Activated CD8-positive, alpha-beta memory T cell treated with anti-CD3 and anti-CD28 coated beads, Interleukin-2, amount 50 U/mL, for 24 hours (primary cell): ENCODE results near the gene KNL1.
"Not testable (repeated sequence)": the region's sequence is repeated elsewhere in the genome, so short reads cannot be mapped to it uniquely, and the experiment has no call there.

ENCODE experiments used
- DNase-seq: peaks from one replicate; pipeline ENCODE4 v3.0.0-alpha.2; 2020; ENCODE audit errors: extremely low read depth

The KNL1 gene

GRCh38 chr15:40676906-40677305 lies 82.9 kb downstream of the KNL1 start:
- not testable (repeated sequence) for DNase-seq

DNA sequence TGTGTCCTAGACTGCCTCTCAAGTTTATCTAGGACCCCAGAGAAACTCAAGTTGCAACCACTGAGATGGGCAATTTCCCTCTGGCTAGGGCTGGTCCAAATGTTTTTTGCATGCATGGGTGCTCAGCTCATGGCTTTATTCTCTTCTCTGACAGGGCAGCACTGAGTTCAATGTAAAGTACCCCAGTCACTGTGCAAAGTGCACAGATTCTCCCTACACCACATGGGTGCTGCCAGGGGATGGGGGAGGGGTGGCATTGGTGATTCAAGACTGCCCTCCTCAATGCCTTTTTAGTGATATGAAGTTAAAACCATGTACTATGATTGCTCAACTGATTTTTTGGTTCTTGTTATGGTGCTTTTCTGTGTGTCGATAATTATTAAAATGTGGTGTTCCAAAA lies 86.1 kb downstream of the KNL1 start:
- DNase-seq, result no peak

GRCh38 chr15:40680959-40681358 lies 86.9 kb downstream of the KNL1 start:
- not testable (repeated sequence) for DNase-seq

DNA sequence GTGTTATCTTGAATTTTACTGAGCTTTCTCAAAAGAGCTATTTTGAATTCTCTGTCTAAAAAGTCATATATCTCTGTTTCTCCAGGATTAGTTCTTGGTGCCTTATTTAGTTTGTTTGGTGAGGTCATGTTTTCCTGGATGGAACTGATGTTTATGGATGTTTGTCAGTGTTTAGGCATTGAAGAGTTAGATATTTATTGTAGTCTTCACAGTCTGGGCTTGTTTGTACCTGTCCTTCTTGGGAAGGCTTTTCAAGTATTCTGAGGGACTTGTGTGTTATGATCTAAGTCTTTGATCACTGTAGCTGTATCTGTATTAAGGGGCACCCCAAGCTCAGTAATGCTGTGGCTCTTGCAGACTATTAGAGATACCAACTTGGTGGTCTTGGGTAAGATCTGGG lies 90.3 kb downstream of the KNL1 start:
- DNase-seq, result no peak

DNA sequence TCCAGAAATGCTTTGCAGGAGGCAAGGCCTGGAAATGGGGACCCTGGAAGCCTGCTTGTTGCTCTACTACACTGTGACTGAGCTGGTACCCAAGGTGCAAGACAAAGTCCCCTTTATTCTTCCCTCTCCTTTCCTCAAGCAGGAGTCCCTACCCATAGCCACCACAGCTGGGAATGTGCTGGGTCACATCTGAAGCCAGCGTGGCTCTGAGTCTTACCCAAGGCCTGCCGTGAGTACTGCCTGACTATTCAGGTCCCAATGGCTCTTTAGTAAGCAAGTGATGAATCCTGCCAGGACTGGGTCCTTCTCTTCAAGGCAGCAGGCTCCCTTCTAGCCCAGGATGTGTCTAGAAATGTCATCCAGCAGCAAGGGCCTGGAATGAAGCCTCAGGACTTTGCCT lies 91.3 kb downstream of the KNL1 start:
- no peak for DNase-seq

DNA sequence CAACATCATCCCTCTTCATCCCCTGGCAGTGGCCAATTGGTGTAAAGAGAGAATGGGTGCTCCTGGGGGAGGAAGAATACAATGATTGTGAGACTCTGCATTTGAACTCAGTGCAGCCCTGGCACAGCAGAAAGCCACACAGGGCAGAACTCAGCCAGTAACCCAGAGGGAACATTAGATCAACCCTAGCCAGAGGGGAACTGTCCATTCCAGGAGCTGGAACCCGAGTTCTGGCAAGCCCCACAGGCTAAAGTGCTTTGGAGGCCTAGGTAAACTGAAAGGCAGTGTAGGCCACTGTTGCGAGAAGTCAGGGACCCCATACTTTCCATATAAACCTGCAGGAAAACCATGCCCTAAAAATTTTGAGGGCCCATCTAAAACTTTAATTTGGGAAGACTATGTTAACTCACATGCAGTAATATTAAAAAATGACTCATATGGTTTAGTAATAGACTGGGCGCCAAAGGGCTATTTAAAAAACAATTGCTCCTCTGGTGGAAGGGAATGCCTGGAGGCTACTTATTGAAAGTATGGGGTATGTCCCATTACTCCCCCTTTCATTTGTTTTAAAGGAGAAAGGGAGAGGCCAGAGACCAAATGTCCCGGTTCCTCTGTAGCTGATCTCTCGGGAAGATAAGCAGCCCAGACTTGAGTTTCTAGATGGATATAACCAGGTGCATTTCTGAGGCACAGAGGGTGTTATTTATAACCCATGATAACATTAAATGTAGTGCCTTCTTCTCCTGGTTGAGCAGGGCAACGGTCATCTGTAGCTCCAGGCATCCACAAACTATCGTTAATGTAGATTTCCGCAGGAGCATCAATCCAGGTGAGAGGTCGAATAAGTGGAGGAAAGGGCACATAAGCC lies 95.1 kb downstream of the KNL1 start:
- DNase-seq, result no peak

DNA sequence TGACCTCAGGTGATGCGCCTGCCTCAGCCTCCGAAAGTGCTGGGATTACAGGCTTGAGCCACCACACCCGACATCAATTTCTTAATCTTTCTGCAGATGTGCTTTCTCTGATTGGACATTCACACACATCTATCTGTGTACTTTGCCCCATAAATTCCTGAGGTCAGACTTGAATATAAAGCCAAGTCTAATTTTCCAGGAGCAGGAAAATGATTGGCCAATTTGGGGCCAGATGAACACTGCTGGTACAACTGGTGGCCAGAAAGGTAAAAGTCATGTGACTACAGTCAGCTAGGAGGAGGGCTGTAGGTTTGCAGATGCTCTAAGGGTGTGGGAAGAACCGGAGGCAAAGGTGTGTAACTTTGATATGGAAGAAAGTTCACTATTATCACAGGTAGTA lies 97.7 kb downstream of the KNL1 start:
- DNase-seq, result no peak

DNA sequence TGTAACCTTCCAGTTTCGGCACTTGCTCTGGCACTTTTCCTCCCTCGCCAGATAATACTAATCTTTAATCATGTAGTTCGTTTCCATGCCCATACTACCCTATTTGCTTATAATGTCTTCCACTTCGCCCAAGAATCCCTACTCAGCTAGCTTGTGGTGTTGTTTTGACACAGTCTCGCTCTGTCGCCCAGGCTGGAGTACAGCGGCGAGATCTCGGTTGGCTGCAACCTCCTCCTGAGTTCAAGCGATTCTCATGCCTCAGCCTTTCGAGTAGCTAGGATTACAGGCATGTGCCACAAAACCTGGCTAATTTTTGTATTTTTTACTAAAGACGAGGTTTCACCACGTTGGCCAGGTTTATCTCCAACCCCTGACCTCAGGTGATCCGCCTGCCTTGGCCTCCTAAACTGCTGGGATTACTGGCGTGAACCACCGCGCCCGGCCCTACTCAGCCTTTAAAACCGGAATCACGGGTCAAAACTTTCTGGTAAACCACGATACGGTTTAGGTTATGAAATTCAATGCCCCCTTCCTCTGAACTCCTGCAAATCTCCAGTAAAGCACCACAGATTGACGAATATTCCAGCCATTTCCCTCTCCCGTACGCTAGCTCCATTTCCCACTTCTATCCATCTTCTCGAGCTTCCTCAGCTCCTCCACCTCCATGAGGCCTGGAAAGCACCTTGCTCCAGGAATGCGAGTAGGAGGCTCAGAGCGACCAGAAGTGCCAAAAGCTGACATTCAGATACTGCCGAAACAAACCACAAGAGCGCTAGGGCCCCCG lies 100.0 kb downstream of the KNL1 start:
- DNase-seq, result no peak

DNA sequence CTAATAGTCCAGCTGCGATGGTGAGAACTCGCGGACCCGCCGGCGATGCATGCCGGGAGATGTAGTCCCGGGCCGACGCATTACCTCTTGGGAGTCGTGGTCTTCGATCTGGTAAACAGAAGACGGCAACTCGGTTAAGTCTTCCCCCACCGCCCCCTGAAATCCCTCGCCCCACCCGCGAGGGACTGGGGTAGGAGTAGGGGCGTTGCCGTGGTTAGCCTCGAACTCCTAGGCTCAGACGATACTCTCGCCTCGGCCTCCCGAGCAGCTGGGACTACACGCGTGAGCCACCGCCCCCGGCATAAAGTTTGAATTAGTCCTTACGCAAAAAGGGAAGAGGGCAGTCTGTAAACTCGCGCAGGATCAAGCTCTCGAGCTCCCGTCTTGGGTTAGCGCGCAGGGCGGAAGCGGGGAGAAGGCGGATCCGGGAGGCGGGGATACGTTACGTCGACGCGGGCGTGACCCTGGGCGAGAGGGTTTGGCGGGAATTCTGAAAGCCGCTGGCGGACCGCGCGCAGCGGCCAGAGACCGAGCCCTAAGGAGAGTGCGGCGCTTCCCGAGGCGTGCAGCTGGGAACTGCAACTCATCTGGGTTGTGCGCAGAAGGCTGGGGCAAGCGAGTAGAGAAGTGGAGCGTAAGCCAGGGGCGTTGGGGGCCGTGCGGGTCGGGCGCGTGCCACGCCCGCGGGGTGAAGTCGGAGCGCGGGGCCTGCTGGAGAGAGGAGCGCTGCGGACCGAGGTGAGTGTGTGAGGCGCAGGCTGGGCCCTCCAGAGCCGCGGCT lies 100.8 kb downstream of the KNL1 start, which contains the start of gene RAD51:
TSS of gene RAD51 (plus strand) at position 487 of the 781 bp plus-strand sequence. CDS start 3,585 bp downstream, outside the sequence.
- DNase-seq, result peak; percentile 85

DNA sequence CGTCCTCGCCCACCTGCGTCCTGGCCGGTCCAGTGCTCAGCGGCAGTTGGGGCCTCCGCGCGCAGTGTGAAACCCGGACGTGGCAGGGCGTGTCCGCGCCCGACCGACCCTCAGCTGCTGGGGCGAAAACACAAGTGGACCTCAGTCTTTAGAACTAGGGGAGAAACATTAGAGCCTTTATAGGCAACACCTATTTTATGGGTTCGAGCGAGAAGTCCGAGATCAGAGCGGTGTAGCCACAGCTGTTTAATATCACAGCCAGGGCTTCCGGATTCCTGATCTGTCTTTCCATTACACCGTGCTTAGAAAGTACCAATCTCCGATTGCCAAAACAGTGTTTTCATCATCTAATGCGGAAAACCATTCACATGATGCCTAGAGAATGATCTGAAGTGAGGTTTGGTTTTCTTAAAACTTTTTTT lies 101.4 kb downstream of the KNL1 start:
- DNase-seq, result no peak

DNA sequence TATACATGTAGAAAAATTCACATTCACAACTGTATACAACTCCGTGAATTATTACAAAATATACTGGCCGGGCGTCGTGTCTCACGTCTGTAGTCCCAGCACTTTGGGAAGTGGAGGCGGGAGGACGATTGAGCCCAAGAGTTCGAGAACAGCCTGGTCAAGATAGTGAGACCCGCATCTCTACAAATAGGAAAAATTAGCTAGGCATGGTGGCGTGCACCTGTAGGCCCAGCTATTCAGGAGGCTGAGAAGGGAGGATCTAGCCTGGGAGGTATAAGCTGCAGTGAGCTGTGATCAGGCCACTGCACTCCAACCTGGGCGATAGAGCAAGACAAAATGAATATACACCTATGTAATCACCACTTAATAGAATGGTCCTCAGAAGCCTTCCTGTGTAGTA lies 102.2 kb downstream of the KNL1 start:
- no peak for DNase-seq

GRCh38 chr15:40697916-40698315 lies 103.9 kb downstream of the KNL1 start:
- no peak for DNase-seq

GRCh38 chr15:40702077-40702476 lies 108.0 kb downstream of the KNL1 start:
- DNase-seq, result no peak

DNA sequence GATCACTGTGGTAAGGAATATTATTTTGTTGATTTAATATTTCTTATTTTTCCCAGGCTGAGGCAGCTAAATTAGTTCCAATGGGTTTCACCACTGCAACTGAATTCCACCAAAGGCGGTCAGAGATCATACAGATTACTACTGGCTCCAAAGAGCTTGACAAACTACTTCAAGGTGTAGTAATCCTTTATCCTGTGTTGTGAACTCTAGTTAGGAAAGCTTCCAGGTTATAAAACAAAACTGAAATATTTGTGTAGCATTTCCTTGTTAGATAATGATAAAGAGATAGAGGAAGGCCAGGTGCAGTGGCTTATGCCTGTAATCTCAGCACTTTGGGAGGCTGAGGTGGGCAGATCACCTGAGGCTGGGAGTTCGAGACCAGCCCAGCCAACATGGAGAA lies 112.1 kb downstream of the KNL1 start:
- DNase-seq, result no peak
